ENCODE measurements around the gene FICD.

The FICD gene

GRCh38 chr12:108505129-108505528 lies 9.9 kb upstream of the FICD start:
- DNase-seq: no peak

DNA sequence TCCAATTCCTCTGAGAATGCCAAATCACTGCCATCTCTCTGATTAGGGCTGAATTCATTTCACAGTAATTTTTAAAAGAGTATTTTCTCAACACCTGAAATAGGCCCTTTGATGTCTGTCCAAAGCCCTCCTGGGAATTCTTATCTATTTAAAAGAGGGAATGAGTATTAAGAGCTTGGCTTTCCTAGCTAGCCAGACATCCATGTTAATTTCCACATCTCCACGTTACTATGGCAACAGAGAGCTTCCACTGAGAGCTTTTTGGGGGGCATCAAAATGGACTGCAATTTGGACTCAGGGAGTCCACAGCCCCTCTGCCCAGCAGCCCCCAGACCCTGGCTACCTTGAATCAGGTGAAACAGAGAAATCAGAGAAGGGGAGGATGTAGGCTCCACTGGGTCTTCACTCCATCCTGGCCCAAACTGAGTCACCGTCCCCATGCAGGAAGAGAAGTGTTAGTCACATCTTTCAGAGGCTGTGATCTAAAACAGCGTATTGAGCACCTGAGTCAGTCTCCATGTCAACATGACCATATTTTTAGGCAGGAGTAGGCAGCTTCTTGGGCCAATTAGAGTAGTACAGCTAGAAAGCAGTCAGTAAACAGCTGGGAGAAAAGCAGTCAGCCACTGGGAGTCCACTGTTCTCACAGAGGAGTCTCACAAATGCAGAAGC lies 7.0 kb upstream of the FICD start:
- DNase-seq: no peak

- DNase-seq: no peak
These were observed 5.3 kb upstream of the FICD start for GRCh38 chr12:108509806-108510205.

GRCh38 chr12:108510836-108511235 lies 4.2 kb upstream of the FICD start:
- no peak for DNase-seq

GRCh38 chr12:108511633-108512540 lies 3.2 kb upstream of the FICD start:
- peak; percentile 70 for DNase-seq

- no peak for DNase-seq
These were observed 557 bp upstream of the FICD start for GRCh38 chr12:108514468-108514972.

DNA sequence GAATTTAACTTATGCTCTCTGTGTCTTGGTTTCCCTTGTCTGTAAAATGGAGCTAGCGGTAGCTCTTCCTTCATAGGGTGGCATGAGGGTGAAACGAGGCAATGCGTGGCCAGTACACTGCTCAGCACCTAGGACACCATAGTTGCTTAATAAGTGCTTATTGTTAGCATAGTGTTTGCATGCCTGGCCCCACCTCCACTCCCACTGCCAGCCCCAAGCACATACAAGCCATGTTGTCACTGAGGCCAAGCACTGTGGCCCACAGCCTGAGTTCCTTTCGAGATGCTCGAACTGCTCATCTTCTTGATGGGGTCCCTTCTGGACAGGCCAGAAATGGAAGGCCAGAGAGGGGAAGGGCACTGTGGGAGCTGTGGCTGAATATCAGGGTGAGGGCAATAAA lies 839 bp downstream of the FICD start:
- DNase-seq: no peak

DNA sequence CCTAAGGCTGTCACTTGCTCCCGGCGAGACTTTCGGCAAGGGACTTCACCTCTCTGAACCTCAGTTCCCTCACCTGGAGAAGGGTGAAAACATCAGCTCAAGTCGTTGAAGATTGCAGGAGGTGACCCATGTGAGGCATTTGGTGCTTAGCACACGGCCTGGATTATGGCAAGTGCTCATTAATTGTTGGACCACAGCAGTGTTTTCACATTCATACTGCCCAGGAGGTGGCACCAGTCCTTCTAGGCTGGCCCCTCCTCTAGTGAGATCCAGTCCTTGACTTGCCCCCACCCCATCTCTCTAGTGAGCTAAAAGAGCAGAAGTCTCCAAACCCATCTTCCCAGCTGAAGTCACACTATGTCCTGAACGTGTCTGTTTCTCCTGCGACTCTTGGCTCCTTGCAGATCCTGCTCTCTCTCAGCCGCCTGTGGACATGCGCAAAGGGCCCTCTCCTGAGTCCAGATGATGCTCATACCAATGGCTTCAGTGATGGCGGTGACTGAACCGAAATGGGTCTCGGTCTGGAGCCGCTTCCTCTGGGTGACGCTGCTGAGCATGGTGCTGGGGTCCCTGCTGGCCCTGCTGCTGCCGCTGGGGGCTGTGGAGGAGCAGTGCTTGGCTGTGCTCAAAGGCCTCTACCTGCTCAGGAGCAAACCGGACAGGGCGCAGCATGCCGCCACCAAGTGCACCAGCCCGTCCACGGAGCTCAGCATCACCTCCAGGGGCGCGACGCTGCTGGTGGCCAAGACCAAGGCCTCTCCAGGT lies 1.6 kb downstream of the FICD start:
- no peak for DNase-seq

- no peak for DNase-seq
These were observed 2.4 kb downstream of the FICD start for GRCh38 chr12:108517288-108518100.

DNA sequence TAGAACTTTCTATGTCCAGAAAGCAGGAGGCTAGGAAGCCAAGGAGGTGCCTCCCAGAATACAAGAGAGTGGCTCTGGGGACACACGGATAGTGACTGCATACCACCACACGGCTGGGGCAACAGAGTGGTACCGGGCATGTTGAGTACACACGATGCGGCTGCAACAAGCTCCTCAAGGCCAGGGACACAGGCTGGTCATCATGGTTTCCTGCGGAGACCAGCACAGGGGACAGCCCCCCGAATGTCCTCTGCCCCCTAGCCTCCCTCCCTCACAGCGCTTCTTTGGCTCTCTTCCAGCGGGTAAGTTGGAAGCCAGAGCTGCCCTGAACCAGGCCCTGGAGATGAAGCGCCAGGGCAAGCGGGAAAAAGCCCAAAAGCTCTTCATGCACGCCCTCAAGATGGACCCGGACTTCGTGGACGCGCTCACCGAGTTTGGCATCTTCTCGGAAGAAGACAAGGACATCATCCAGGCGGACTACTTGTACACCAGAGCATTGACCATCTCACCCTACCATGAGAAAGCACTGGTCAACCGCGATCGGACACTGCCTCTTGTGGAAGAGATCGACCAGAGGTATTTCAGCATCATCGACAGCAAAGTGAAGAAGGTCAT lies 3.1 kb downstream of the FICD start:
- DNase-seq: no peak

DNA sequence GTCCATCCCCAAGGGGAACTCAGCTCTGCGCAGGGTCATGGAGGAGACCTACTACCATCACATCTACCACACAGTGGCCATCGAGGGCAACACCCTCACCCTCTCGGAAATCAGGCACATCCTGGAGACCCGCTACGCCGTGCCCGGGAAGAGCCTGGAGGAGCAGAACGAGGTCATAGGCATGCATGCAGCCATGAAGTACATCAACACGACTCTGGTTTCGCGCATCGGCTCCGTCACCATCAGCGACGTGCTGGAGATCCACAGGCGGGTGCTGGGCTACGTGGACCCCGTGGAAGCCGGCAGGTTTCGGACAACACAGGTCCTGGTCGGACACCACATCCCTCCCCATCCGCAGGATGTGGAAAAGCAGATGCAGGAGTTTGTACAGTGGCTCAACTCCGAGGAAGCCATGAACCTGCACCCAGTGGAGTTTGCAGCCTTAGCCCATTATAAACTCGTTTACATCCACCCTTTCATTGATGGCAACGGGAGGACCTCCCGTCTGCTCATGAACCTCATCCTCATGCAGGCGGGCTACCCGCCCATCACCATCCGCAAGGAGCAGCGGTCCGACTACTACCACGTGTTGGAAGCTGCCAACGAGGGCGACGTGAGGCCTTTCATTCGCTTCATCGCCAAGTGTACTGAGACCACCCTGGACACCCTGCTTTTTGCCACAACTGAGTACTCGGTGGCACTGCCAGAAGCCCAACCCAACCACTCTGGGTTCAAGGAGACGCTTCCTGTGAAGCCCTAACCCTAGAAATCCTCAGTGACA lies 3.8 kb downstream of the FICD start:
- no peak for DNase-seq

DNA sequence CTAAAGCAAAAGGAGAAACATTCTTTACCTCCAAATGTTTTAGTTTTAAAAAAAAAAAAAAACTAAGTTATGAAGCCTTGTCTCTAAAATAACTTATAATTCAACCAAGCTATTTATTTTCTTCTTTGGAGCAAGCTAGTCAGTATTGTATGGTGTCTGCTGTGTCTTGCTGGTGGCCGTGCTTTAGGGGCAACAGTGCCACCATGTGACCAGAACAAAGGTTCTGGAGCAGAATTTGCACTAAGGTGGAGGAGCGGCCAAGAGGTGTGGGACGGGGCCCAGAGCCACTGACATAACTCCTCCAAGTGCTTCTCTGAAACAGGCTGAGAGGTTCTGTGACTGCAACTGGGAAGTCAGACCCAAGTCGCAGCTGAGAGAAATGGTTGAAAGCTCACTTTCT lies 4.5 kb downstream of the FICD start:
- no peak for DNase-seq

- no peak for DNase-seq
These were observed 8.3 kb downstream of the FICD start for GRCh38 chr12:108523365-108523764.

GRCh38 chr12:108525681-108526080 lies 10.6 kb downstream of the FICD start:
- no peak for DNase-seq

DNA sequence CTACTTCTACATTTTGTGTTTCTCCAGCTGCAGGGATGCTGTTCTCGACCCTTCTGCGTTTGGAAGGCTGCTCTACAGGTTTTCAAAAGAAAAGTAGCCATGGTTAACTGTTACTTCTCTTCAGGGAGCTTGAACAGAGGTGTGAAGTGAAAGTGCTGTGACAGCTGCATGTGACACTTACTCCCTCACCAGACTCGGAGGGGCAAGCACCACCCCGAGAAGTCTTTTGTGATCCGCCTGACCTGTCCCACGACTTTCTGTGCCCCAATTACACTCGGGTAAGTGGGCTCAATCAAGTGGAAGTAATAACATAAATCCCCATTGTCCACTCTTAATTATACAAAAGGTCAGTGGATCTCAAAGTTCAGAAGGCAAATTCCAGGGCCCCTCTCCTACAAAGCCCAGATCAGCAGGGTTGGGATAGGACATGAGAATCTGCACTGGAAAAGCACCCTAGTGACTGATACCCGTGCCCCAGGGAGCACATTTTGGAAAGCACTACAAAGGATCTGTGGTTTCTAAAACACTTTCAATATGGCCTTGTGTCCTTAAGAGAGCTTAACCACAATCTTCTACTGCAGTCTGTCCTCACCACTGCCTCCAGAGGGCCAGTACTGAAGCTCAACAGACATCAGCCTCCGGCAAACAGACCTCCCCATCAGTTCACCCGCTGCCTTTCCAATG lies 11.5 kb downstream of the FICD start:
- DNase-seq: no peak

DNA sequence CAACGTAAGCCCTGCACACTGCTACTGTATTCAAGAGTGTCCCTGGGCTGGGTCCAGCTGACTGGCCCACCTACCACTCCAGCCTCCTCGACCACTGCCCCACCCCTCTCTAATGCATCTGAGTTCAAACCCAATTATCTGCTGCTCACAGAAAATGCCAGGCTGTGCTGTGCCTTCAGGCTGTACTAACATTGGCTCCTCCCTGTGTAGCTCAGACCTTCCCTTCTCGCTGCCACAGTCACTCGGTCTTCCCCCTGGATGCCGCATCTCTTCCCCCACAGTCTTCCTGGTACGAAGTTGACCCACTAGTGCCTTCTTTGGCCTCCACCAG lies 12.1 kb downstream of the FICD start:
- no peak for DNase-seq

- no peak for DNase-seq
These were observed 15.1 kb downstream of the FICD start for GRCh38 chr12:108530161-108530560.

GRCh38 chr12:108531929-108532848 lies 17.1 kb downstream of the FICD start:
- DNase-seq: peak; percentile 43

DNA sequence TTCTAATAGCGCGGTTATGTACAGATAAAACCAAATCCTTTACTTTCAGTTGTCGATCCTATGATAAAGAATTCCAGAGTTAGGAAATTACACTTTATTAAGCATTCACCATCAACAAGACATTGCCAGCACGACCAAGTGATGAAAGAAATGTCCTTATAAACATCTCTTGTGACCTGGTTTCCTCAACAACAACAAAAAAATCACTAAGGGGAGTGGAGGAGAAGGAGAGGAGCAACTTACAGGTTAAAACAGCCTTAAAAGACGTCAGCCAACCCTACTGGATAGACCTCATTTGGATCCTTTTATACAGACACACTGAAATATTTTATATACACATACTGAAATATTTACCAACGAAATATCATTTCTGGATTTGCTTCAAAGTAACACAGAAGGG lies 23.1 kb downstream of the FICD start:
- no peak for DNase-seq

Data from NCI-H345 (cell line).